HCT116 (cell line): Measurements from ENCODE around the gene BHMT. TPM values are rescaled to one million over a fixed set of nuclear protein-coding genes. Genes with fewer than 3 reads are reported as not detected.

Experiments used
- ATAC-seq: fragments of 200-7000 bp; cut with Tn5 transposase; 2 replicates; pipeline ENCODE4 v1.9.1; 2020; ENCODE audit warnings: mild to moderate bottlenecking, moderate library complexity
- BruUV-seq: library from RNA; stranded (reverse); fragments of 400-500 nt; replicated peaks from 2 replicates; lab custom pipeline; 2021; lab: Mats Ljungman, UMichigan
- CTCF ChIA-PET: fragments of 300-600 bp; sonication (Branson Sonifier 250); formaldehyde crosslinking; loops from one replicate; lab custom pipeline; 2021; ENCODE audit warnings: antibody characterized with exemption; lab: Charles Lee
- POLR2A ChIA-PET: fragments of 300-600, 350-600 bp; sonication (Branson Sonifier 250); formaldehyde crosslinking; loops from one replicate; lab custom pipeline; 2021; ENCODE audit warnings: antibody characterized with exemption; lab: Charles Lee
- RAD21 ChIA-PET, 2 experiments: fragments of 300-600 bp; sonication (Branson Sonifier 250); formaldehyde crosslinking; loops; one replicate each; lab custom pipeline; 2023; ENCODE audit warnings: low total read pairs in 2 of 2; ENCODE audit not compliant: uncharacterized antibody in 2 of 2, unreplicated experiment in 2 of 2, low non-redundant PET in 1 of 2; lab: Charles Lee
- DNase-seq: peaks from one replicate; pipeline ENCODE4 v3.0.0-alpha.2; 2010; ENCODE audit warnings: low read depth, low spot score
- H2AFZ ChIP-seq: fragments of 200-600 bp; shearing (Covaris generic), sonication (generic); 2 replicates; pipeline ENCODE4 v1.6.1; 2017; ENCODE audit warnings: low read depth, mixed run types, mixed read lengths, antibody characterized with exemption, low read length; ENCODE audit not compliant: poor library complexity, severe bottlenecking
- H3K27ac ChIP-seq: 2 replicates; pipeline ENCODE4 v1.5.1; 2012; ENCODE audit warnings: low read depth, low read length
- H3K27me3 ChIP-seq: fragments of 200-600 bp; sonication (generic); 2 replicates; pipeline ENCODE4 v1.6.1; 2016; ENCODE audit warnings: mixed run types, low read length, mixed read lengths; ENCODE audit not compliant: insufficient read depth
- H3K36me3 ChIP-seq, 2 experiments: fragments of 200-500 bp in 1 of 2; fragments of 200-600 bp in 1 of 2; sonication (Bioruptor generic) in 1 of 2; sonication (generic) in 1 of 2; 2 replicates each; pipeline versions ENCODE4 v1.5.1 to v1.6.1; 2014 to 2016; ENCODE audit warnings: low read length in 2 of 2, inconsistent platforms in 1 of 2, mixed read lengths in 1 of 2, mixed run types in 1 of 2; ENCODE audit not compliant: insufficient read depth in 2 of 2, control insufficient read depth in 1 of 2
- H3K4me1 ChIP-seq, 2 experiments: fragments of 200-600 bp in 1 of 2; sonication (generic) in 1 of 2; 2 replicates each; pipeline versions ENCODE4 v1.5.1 to v1.6.1; 2012 to 2017; ENCODE audit warnings: low read length in 2 of 2, inconsistent platforms in 1 of 2, mild to moderate bottlenecking in 1 of 2, mixed read lengths in 1 of 2, mixed run types in 1 of 2, moderate library complexity in 1 of 2; ENCODE audit not compliant: insufficient read depth in 2 of 2, control insufficient read depth in 1 of 2
- H3K4me2 ChIP-seq: fragments of 200-600 bp; sonication (generic); 2 replicates; pipeline ENCODE4 v1.6.1; 2017; ENCODE audit warnings: mixed run types, low read length, mixed read lengths
- H3K4me3 ChIP-seq, 2 experiments: fragments of 200-600 bp in 1 of 2; sonication (generic) in 1 of 2; replicated peaks in 1 of 2; 2 replicates each; pipeline ENCODE4 v1.5.1; 2011 to 2016; ENCODE audit warnings: low read length in 2 of 2, control low read depth in 1 of 2, low read depth in 1 of 2, mild to moderate bottlenecking in 1 of 2, mixed read lengths in 1 of 2, mixed run types in 1 of 2
- H3K79me2 ChIP-seq: fragments of 200-600 bp; sonication (generic); 2 replicates; pipeline ENCODE4 v1.6.1; 2017; ENCODE audit warnings: mild to moderate bottlenecking, mixed run types, low read length, moderate library complexity, mixed read lengths; ENCODE audit not compliant: insufficient read depth
- H3K9ac ChIP-seq: fragments of 200-600 bp; sonication (generic); 2 replicates; pipeline ENCODE4 v1.6.1; 2016; ENCODE audit warnings: low read length, mixed read lengths
- H3K9me2 ChIP-seq: fragments of 200-600 bp; sonication (generic), shearing (Covaris generic); 2 replicates; pipeline ENCODE4 v1.6.1; 2017; ENCODE audit warnings: mixed run types, mild to moderate bottlenecking, moderate library complexity; ENCODE audit not compliant: insufficient read depth
- H3K9me3 ChIP-seq, 2 experiments: fragments of 200-500 bp in 1 of 2; fragments of 200-600 bp in 1 of 2; sonication (Bioruptor generic) in 1 of 2; sonication (generic) in 1 of 2; 2 replicates each; pipeline ENCODE4 v1.6.1; 2014 to 2017; ENCODE audit warnings: low read length in 2 of 2, mixed read lengths in 2 of 2, inconsistent platforms in 1 of 2, low read depth in 1 of 2, mild to moderate bottlenecking in 1 of 2, mixed run types in 1 of 2, moderate library complexity in 1 of 2; ENCODE audit not compliant: control insufficient read depth in 1 of 2, insufficient read depth in 1 of 2
- H4K20me1 ChIP-seq: fragments of 200-600 bp; sonication (generic), shearing (Covaris generic); 2 replicates; pipeline ENCODE4 v1.6.1; 2017; ENCODE audit warnings: mixed run types, mild to moderate bottlenecking, moderate library complexity; ENCODE audit not compliant: insufficient read depth
- ATF3 ChIP-seq: IDR thresholded peaks from 2 replicates; pipeline ENCODE4 v1.6.1; 2012
- CTCF ChIP-seq, 3 experiments: fragments of 200-600 bp in 1 of 3; sonication (generic) in 1 of 3; IDR thresholded peaks in 2 of 3; conservative IDR thresholded peaks in 1 of 3; 2 replicates each; pipeline ENCODE4 v1.5.1; 2012 to 2017; ENCODE audit warnings: low read depth in 2 of 3, low read length in 2 of 3, antibody characterized with exemption in 1 of 3, borderline replicate concordance in 1 of 3, control low read depth in 1 of 3, mild to moderate bottlenecking in 1 of 3, mixed read lengths in 1 of 3, mixed run types in 1 of 3, moderate library complexity in 1 of 3; ENCODE audit not compliant: insufficient read depth in 1 of 3
- ELF1 ChIP-seq: IDR thresholded peaks from 2 replicates; pipeline ENCODE4 v1.6.1; 2012; ENCODE audit warnings: low read depth, borderline replicate concordance
- EZH2 ChIP-seq: fragments of 200-600 bp; sonication (generic); IDR thresholded peaks from 2 replicates; pipeline ENCODE4 v1.6.1; 2017; ENCODE audit warnings: antibody characterized with exemption, mixed run types
- EZH2phosphoT487 ChIP-seq: fragments of 200-600 bp; IDR thresholded peaks from 2 replicates; pipeline ENCODE4 v1.6.1; 2018; ENCODE audit warnings: antibody characterized with exemption, borderline replicate concordance
- JUND ChIP-seq: IDR thresholded peaks from 2 replicates; pipeline ENCODE4 v1.6.1; 2012
- SIN3A ChIP-seq: IDR thresholded peaks from 2 replicates; pipeline ENCODE4 v1.6.1; 2012; ENCODE audit warnings: low read depth
- SRF ChIP-seq: IDR thresholded peaks from 2 replicates; pipeline ENCODE4 v1.6.1; 2012; ENCODE audit warnings: low read depth
- ZBTB33 ChIP-seq: IDR thresholded peaks from 2 replicates; pipeline ENCODE4 v1.6.1; 2011; ENCODE audit warnings: mild to moderate bottlenecking, low read length, moderate library complexity; ENCODE audit not compliant: insufficient replicate concordance; ENCODE audit errors: extremely low read depth
- ZFX ChIP-seq: fragments of 450-650 bp; IDR thresholded peaks from 2 replicates; pipeline ENCODE4 v1.6.1; 2017
- ZNF274 ChIP-seq: fragments of 200-500 bp; sonication (Bioruptor generic); IDR thresholded peaks from 2 replicates; pipeline ENCODE4 v1.6.1; 2014; ENCODE audit warnings: mild to moderate bottlenecking, low read depth, low read length, inconsistent platforms
- intact Hi-C: fragments of 100-400 bp; cut with micrococcal nuclease; formaldehyde crosslinking; loops from 2 replicates; pipeline ENCODE4 v1.10.0; 2022
- total RNA-seq: library from RNA; stranded (reverse); gene quantifications from one replicate; pipeline ENCODE4 v1.2.1, GENCODE V29; 2021; ENCODE audit not compliant: unreplicated experiment

BHMT gene
- total RNA-seq, 1 experiment from 2014 or later: 0.44 TPM

GRCh38 chr5:79172269-79172668 is 60.7 kb downstream of the BHMT start:
- H3K27me3 ChIP-seq: no peaks in the 10 kb centered on the region
- no peak overlapping the region for H3K27ac ChIP-seq
- no peaks in the 10 kb centered on the region for H3K9me3 ChIP-seq
- POLR2A ChIA-PET: no interaction called here
- intact Hi-C loops: no loop called here
- no peaks in the 10 kb centered on the region for H3K9me2 ChIP-seq
- no peak overlapping the region for H3K9ac ChIP-seq
- no peak overlapping the region for H3K4me3 ChIP-seq
- BruUV-seq: no TSS peak
- RAD21 ChIA-PET: no interaction called here
- DNase-seq: no peak
- H3K36me3 ChIP-seq: no peaks in the 10 kb centered on the region
- CTCF ChIA-PET: no interaction called here
- H3K4me1 ChIP-seq: no peaks in the 10 kb centered on the region
- ATAC-seq: no peak
- no peak overlapping the region for H3K4me2 ChIP-seq
- H3K79me2 ChIP-seq: no peaks in the 10 kb centered on the region
- no peaks in the 10 kb centered on the region for H4K20me1 ChIP-seq
- H2AFZ ChIP-seq: no peak overlapping the region
- TF ChIP-seq ATF3 (no peak), ELF1 (no peak), JUND (no peak), CTCF (IDR thresholded peaks at IDR 0.05 in 2 of 3, conservative IDR thresholded peaks at IDR 0.05 in 1 of 3; ENCODE audit: borderline replicate concordance in 1 of 3, insufficient read depth in 1 of 3, low read depth in 2 of 3, low read length in 2 of 3) (no peak), ZBTB33 (no peak), EZH2phosphoT487 (no peak), EZH2 (no peak), SIN3A (no peak), ZFX (no peak), SRF (no peak), ZNF274 (no peak)
